NT2/D1 (cell line): Measurements from ENCODE around the gene FBXL19.

ENCODE experiments used
- YY1 ChIP-seq: IDR thresholded peaks from 2 replicates; pipeline ENCODE4 v1.6.1; 2011; ENCODE audit not compliant: insufficient read length, insufficient read depth
- ZNF274 ChIP-seq: IDR thresholded peaks from 2 replicates; pipeline ENCODE4 v1.6.1; 2011; ENCODE audit warnings: mild to moderate bottlenecking, low read depth, low read length

DNA sequence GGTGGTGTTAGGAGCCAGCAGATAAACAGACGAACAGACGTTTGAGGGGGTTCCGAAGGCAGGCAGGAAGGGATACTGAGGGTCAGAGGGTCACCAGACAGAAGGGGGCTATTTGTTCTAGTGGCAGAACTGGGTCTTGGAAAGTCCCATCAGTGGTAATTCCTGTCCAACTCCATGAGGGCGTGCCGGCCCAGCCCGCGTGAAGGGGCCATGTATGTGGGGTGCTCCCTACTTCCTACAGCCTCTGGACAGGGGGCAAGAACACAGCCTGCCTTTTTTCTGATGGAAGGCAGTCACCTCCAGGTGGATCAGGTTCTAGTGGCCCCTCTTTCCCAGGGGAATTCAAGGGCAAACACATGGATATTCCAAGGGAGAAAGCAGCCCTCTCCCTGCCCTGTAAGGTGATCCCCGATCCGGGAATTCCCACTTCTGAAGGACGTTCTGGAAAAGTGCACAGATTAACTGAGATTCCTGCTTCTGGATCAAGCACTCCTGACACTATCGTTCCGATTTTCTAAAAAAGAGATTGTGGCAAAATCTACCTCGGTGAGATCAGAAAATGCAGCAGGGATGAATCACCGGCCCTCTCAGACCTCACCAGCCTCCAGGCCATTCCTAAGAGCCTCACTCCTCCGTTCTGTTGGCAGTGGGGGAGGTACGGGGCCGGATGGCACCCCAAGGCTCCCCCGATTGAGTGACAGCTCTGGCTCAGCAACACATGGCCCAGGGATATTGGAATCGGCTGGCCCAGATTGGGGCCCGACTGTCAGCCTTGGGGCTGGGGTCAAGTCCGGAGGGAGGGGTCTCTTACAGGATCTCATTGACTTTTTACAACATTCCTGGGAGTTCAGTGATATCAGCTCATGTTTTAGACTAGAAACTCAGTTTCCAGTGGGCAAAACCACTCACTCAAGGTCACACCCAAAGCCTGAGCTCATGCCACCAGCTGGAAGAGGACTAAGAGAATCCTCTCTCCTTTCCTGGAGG is 74.6 kb downstream of the FBXL19 start:
- no peak for TF ChIP-seq ZNF274
- TF ChIP-seq YY1: no peak
